GM23338 (cell line): ENCODE results near the gene PDE6H. TPM values are rescaled to one million over a fixed set of nuclear protein-coding genes. Genes with fewer than 3 reads are reported as not detected.

Source experiments
- ATAC-seq: fragments of 200-7000 bp; cut with Tn5 transposase; 3 replicates; pipeline ENCODE4 v1.9.1; 2020
- DNase-seq: peaks from one replicate; pipeline ENCODE4 v3.0.0-alpha.2; 2015; ENCODE audit warnings: low spot score
- H2AFZ ChIP-seq: fragments of 200-600 bp; sonication (generic); 2 replicates; pipeline ENCODE4 v1.8.0; 2016; ENCODE audit warnings: antibody characterized with exemption, mild to moderate bottlenecking, moderate library complexity
- H3F3A ChIP-seq: fragments of 200-600 bp; sonication (generic); replicated peaks from 2 replicates; pipeline ENCODE4 v1.8.0; 2017; ENCODE audit warnings: antibody characterized with exemption, mixed run types, low read depth
- H3K27ac ChIP-seq: fragments of 200-600 bp; sonication (generic); 2 replicates; pipeline ENCODE4 v1.6.1; 2016; ENCODE audit warnings: low read depth
- H3K27me3 ChIP-seq: fragments of 200-600 bp; sonication (generic); 2 replicates; pipeline ENCODE4 v1.8.0; 2016; ENCODE audit warnings: mild to moderate bottlenecking, mixed run types, moderate library complexity; ENCODE audit not compliant: insufficient read depth
- H3K36me3 ChIP-seq: fragments of 200-600 bp; sonication (generic); 2 replicates; pipeline ENCODE4 v1.8.0; 2016; ENCODE audit warnings: mild to moderate bottlenecking; ENCODE audit not compliant: insufficient read depth
- H3K4me1 ChIP-seq: fragments of 200-600 bp; sonication (generic); 2 replicates; pipeline ENCODE4 v1.8.0; 2016; ENCODE audit warnings: mild to moderate bottlenecking, moderate library complexity; ENCODE audit not compliant: insufficient read depth
- H3K4me2 ChIP-seq: fragments of 200-600 bp; sonication (generic); 2 replicates; pipeline ENCODE4 v1.7.1; 2017; ENCODE audit warnings: mixed run types
- H3K4me3 ChIP-seq: fragments of 200-600 bp; sonication (generic); 2 replicates; pipeline ENCODE4 v1.6.1; 2016; ENCODE audit warnings: mixed run types
- H3K79me2 ChIP-seq: fragments of 200-600 bp; sonication (generic); replicated peaks from 2 replicates; pipeline ENCODE4 v1.8.0; 2017; ENCODE audit warnings: mild to moderate bottlenecking; ENCODE audit not compliant: insufficient read depth
- H3K9me2 ChIP-seq: fragments of 200-600 bp; sonication (generic); 2 replicates; pipeline ENCODE4 v1.8.0; 2017; ENCODE audit not compliant: insufficient read depth
- H4K20me1 ChIP-seq: fragments of 200-600 bp; sonication (generic); replicated peaks from 2 replicates; pipeline ENCODE4 v1.8.0; 2017; ENCODE audit warnings: mild to moderate bottlenecking; ENCODE audit not compliant: insufficient read depth
- H3K27ac Mint-ChIP-seq: 2 replicates; pipeline ENCODE4 v1.8.0; 2020; ENCODE audit warnings: inconsistent platforms, mild to moderate bottlenecking, moderate library complexity, mixed read lengths
- H3K27me3 Mint-ChIP-seq: 3 replicates; pipeline ENCODE4 v1.8.0; 2022; ENCODE audit warnings: low read depth, mild to moderate bottlenecking, moderate library complexity, mixed read lengths, inconsistent platforms; ENCODE audit not compliant: insufficient read depth, poor library complexity
- H3K36me3 Mint-ChIP-seq: 3 replicates; pipeline ENCODE4 v1.8.0; 2021; ENCODE audit warnings: low read depth, mild to moderate bottlenecking, inconsistent platforms, moderate library complexity, mixed read lengths
- H3K4me1 Mint-ChIP-seq: 3 replicates; pipeline ENCODE4 v1.8.0; 2020; ENCODE audit warnings: mild to moderate bottlenecking, inconsistent platforms, mixed read lengths
- H3K4me3 Mint-ChIP-seq: 3 replicates; pipeline ENCODE4 v1.8.0; 2021; ENCODE audit warnings: moderate library complexity, mild to moderate bottlenecking, inconsistent platforms, mixed read lengths
- H3K9me3 Mint-ChIP-seq: 3 replicates; pipeline ENCODE4 v1.8.0; 2020; ENCODE audit warnings: moderate library complexity, mild to moderate bottlenecking, inconsistent platforms, mixed read lengths
- EZH2phosphoT487 ChIP-seq: fragments of 200-600 bp; sonication (generic); IDR thresholded peaks from one replicate; pipeline ENCODE4 v1.8.1; 2018; ENCODE audit warnings: antibody characterized with exemption; ENCODE audit not compliant: unreplicated experiment
- NANOG ChIP-seq: IDR thresholded peaks from 2 replicates; pipeline ENCODE4 v1.6.1; 2016; ENCODE audit warnings: antibody characterized with exemption, borderline replicate concordance
- STAT1 ChIP-seq: IDR thresholded peaks from one replicate; pipeline ENCODE4 v1.6.1; 2016; ENCODE audit warnings: antibody characterized with exemption; ENCODE audit not compliant: unreplicated experiment
- ZNF331 ChIP-seq: fragments of 250-450 bp; sonication (Bioruptor Pico); IDR thresholded peaks from 2 replicates; pipeline ENCODE4 v1.5.0; 2020; ENCODE audit warnings: low read depth, mild to moderate bottlenecking, moderate library complexity
- ZNF462 ChIP-seq: fragments of 250-450 bp; sonication (Bioruptor Pico); IDR thresholded peaks from 2 replicates; pipeline ENCODE4 v1.5.0; 2020; ENCODE audit warnings: mild to moderate bottlenecking, moderate library complexity
- polyA plus RNA-seq: library from polyadenylated mRNA; unstranded; fragments of >200 nt; fragmentation: Nextera tagmentation; extraction: Ambion mirVana; gene quantifications from 2 replicates; pipeline ENCODE4 v1.2.1, GENCODE V29; 2016
- total RNA-seq: library from RNA; depleted of rRNA; stranded (reverse); fragments of >200 nt; shearing (Covaris generic); gene quantifications from 2 replicates; pipeline ENCODE4 v1.2.3, GENCODE V29; 2014
- TF ChIP-seq, protein P1 (sequence below): IDR thresholded peaks from 2 replicates; pipeline ENCODE4 v1.6.1; 2016; ENCODE audit warnings: antibody characterized with exemption

The PDE6H gene
- total and polyA plus RNA-seq, 2 experiments from 2014 or later, result not detected

GRCh38 chr12:14956024-14956891 lies 16.6 kb upstream of the PDE6H start (continued):
- TF ChIP-seq ZNF462 (CRISPR knock-in tag) (no peak), EZH2phosphoT487 (no peak)

- Histone ChIP-seq H3K4me1 (no peaks in the 10 kb centered on the region), H3F3A (no peaks in the 10 kb centered on the region), H3K4me2 (no peak overlapping the region), H3K27me3 (no peaks in the 10 kb centered on the region), H3K4me3 (no peak overlapping the region), H3K9me2 (no peaks in the 10 kb centered on the region), H3K79me2 (no peaks in the 10 kb centered on the region), H2AFZ (no peak overlapping the region), H4K20me1 (no peaks in the 10 kb centered on the region), H3K27ac (no peak overlapping the region), H3K36me3 (no peaks in the 10 kb centered on the region)
- DNase-seq (no peak), ATAC-seq (no peak)
- H3K4me3 Mint-ChIP-seq, result no peak overlapping the region
- H3K9me3 Mint-ChIP-seq, result no peaks in the 10 kb centered on the region
- H3K36me3 Mint-ChIP-seq, result no peaks in the 10 kb centered on the region
- TF ChIP-seq ZNF331 (CRISPR knock-in tag) (no peak), EZH2phosphoT487 (no peak), NANOG (no peak), STAT1 (no peak)
- TF ChIP-seq, protein P1, sequence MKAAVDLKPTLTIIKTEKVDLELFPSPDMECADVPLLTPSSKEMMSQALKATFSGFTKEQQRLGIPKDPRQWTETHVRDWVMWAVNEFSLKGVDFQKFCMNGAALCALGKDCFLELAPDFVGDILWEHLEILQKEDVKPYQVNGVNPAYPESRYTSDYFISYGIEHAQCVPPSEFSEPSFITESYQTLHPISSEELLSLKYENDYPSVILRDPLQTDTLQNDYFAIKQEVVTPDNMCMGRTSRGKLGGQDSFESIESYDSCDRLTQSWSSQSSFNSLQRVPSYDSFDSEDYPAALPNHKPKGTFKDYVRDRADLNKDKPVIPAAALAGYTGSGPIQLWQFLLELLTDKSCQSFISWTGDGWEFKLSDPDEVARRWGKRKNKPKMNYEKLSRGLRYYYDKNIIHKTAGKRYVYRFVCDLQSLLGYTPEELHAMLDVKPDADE, result no peak
- peaks cover 18% of the 10 kb centered on the region for H3K4me1 Mint-ChIP-seq
- no peaks in the 10 kb centered on the region for H3K27me3 Mint-ChIP-seq
- H3K27ac Mint-ChIP-seq, result no peak overlapping the region
Measured at GRCh38 chr12:14956905-14957304, 15.9 kb upstream of the PDE6H start.
